NT2/D1 (cell line): ENCODE data around the gene FAM76B.

Experiments used
- SUZ12 ChIP-seq: IDR thresholded peaks from 2 replicates; pipeline ENCODE4 v1.6.1; 2011; ENCODE audit not compliant: insufficient read length, insufficient read depth; ENCODE audit errors: extremely low read depth
- ZNF274 ChIP-seq: IDR thresholded peaks from 2 replicates; pipeline ENCODE4 v1.6.1; 2011; ENCODE audit warnings: mild to moderate bottlenecking, low read depth, low read length

GRCh38 chr11:95794086-95794485 is 4.5 kb upstream of the FAM76B start:
- no peak for TF ChIP-seq ZNF274
- TF ChIP-seq SUZ12 = no peak
